Measurements from ENCODE around the gene MAPK10.

The MAPK10 gene

GRCh38 chr4:86019362-86019761 lies 340.5 kb downstream of the MAPK10 start:
- DNase-seq (ENCODE audit: low read depth), result no peak
- no peak for TF ChIP-seq CTCF (IDR thresholded peaks at IDR 0.05; ENCODE audit: low read length, missing control alignments)
- H3K4me3 ChIP-seq (replicated peaks; ENCODE audit: low read depth, low read length), result no peak overlapping the region

DNA sequence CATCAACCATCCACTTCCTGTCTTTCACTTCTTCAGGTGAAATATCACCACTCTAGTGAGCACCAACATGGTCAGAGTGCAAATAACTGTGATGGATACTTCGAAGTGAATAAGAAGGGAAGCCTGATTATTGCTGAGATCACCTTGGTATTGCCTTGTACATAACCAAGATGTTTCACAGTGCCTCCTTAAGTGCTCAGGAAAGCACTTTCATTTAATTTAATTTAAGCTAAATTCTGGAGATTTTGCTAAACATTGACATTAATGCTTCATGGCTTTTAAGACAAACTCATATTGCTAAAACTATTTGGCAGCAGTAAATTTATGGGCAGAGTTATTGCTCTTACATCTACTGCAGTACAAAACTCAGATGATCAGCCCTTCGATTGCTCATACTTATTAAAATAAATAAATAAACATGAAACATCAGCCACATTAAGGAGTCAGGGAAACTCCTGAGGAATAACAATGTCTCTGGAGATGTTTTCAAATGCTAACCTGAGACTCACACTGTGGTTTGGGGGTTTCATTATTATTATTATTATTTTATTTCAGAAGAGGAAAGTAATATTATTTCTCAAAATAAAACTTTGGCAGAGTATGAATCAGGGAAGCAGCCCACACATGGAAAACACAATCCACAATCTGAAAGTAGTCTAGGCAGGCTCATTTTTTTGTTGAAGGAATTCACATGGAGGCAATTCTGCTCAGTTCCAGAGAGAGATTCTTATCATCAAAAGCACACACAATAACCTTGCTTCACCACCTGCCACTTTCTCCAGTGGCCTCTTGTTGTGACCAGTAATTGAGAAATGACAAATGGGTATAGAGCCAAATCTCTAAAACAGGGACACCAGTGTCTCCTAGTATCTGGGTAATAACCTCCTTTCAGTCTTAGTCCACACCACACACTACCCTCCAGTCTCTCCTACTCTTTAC lies 344.2 kb downstream of the MAPK10 start:
- no peak for DNase-seq (ENCODE audit: low read depth)
- TF ChIP-seq CTCF (IDR thresholded peaks at IDR 0.05; ENCODE audit: low read length, missing control alignments), result no peak
- H3K4me3 ChIP-seq (replicated peaks; ENCODE audit: low read depth, low read length), result no peak overlapping the region

DNA sequence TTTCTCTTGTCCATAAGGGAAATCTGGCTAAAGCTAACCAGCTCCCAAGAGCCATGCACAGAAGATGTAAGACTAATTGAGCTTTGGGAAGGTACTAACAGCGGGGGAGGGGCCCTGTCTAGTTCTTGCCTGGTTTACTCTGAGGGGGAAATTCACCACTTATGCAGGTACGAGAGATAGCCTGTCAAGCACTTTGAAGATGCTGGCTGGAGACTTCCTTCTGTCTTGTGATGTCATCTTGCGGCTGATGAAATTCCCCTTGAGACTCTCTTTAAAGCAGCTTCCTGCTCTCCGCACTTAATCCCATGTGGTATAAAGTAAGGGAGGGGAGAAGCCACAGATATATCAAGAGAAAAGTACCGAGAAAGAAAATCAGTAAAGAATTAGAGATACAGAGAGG lies 345.3 kb downstream of the MAPK10 start:
- H3K4me3 ChIP-seq (replicated peaks; ENCODE audit: low read depth, low read length), result no peak overlapping the region
- no peak for DNase-seq (ENCODE audit: low read depth)
- TF ChIP-seq CTCF (IDR thresholded peaks at IDR 0.05; ENCODE audit: low read length, missing control alignments), result no peak

- TF ChIP-seq CTCF (IDR thresholded peaks at IDR 0.05; ENCODE audit: low read length, missing control alignments), result no peak
- DNase-seq (ENCODE audit: low read depth), result peak; percentile 62
- H3K4me3 ChIP-seq (replicated peaks; ENCODE audit: low read depth, low read length), result no peak overlapping the region
These were observed 346.2 kb downstream of the MAPK10 start for GRCh38 chr4:86013621-86014020.

DNA sequence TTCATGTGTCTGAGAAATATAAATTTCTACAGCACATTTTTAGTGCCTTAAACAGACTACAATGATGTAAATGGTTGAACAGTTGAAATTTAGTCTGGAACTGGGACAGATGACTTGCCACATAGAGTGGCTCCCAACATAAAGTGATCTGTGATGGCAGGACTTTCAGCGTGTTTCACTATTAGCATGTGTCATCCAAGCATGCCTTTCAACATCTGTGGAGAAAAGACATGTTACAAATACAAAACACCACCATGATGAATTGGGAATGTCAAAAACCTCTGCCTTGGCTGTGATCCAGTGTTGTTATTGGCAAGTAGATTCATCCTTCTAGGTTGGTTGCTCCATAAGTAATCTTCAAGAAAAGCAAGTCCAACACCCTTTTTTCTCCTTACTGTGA lies 348.7 kb downstream of the MAPK10 start:
- TF ChIP-seq CTCF (IDR thresholded peaks at IDR 0.05; ENCODE audit: low read length, missing control alignments), result no peak
- peak; percentile 97 for DNase-seq (ENCODE audit: low read depth)
- H3K4me3 ChIP-seq (replicated peaks; ENCODE audit: low read depth, low read length), result no peak overlapping the region

DNA sequence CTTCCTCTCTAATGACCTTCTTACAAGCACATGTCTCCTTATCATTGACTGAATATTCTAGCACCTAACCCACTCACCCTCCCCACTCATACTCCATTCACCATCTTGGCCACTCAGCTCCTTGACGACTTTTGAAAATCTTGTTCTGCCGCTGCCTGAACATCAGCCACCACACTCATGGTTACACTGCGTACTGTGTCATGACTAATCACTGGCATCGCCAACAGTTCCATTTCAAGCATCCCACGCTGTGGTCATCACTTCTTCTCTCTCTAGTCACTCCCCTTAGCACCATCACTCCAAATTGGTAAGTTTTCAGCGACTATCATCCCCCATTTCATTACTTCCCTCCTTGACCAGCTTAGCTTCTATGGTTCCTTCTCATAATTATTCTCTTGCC lies 352.8 kb downstream of the MAPK10 start:
- DNase-seq (ENCODE audit: low read depth), result no peak
- no peak for TF ChIP-seq CTCF (IDR thresholded peaks at IDR 0.05; ENCODE audit: low read length, missing control alignments)
- no peak overlapping the region for H3K4me3 ChIP-seq (replicated peaks; ENCODE audit: low read depth, low read length)

DNA sequence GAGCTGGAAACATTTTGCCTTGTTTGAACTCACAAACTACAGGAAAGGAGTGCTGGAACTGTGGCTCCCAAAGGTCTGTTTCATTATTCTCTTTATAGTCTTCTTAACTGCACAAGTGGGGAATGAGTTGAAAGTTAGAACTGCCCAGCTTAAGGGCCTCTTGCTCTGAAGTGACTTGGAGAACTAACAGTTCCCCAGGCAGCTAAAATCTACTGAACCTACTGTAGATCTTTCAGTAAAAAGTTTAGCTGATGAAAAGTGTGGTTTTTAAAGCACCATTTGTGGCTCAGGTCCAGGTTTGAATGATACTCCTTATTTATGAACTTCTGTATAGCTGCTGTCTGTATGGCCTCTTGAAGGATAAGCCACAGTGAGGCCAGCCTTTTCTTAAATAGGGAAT lies 353.8 kb downstream of the MAPK10 start:
- H3K4me3 ChIP-seq (replicated peaks; ENCODE audit: low read depth, low read length), result no peak overlapping the region
- no peak for DNase-seq (ENCODE audit: low read depth)
- no peak for TF ChIP-seq CTCF (IDR thresholded peaks at IDR 0.05; ENCODE audit: low read length, missing control alignments)
